Common myeloid progenitor, CD34-positive (primary cell): ENCODE data around the gene LRRC4C.

Experiments
- CTCF ChIA-PET: fragments of 350-600 bp; sonication (Branson Sonifier 250); formaldehyde crosslinking; loops from one replicate; lab custom pipeline; 2021; ENCODE audit warnings: antibody characterized with exemption; lab: Charles Lee
- POLR2A ChIA-PET: fragments of 350-600 bp; sonication (Branson Sonifier 250); formaldehyde crosslinking; loops from one replicate; lab custom pipeline; 2021; ENCODE audit warnings: antibody characterized with exemption; lab: Charles Lee
- DNase-seq, 3 donors: peaks; one replicate each; pipeline versions ENCODE4 v3.0.0 to v3.0.0-alpha.2; 2013
- H3K27ac ChIP-seq, 2 experiments: 1 replicate in 1 of 2; 2 replicates in 1 of 2; pipeline ENCODE4 v1.7.0; 2013; ENCODE audit warnings: inconsistent platforms in 2 of 2, low read length in 2 of 2, mild to moderate bottlenecking in 2 of 2, low read depth in 1 of 2, moderate library complexity in 1 of 2; ENCODE audit not compliant: severe bottlenecking in 2 of 2, insufficient read depth in 1 of 2, poor library complexity in 1 of 2
- H3K27me3 ChIP-seq, 5 experiments: replicated peaks in 2 of 5; 1 replicate in 3 of 5; 2 replicates in 2 of 5; pipeline versions ENCODE4 v1.6.1 to v1.7.0; 2013; ENCODE audit warnings: low read length in 4 of 5, mild to moderate bottlenecking in 2 of 5, moderate library complexity in 2 of 5, inconsistent platforms in 1 of 5; ENCODE audit not compliant: insufficient read depth in 5 of 5, control insufficient read depth in 4 of 5
- H3K36me3 ChIP-seq, 4 experiments: 1 replicate in 2 of 4; 2 replicates in 2 of 4; pipeline versions ENCODE4 v1.6.1 to v1.7.0; 2013; ENCODE audit warnings: low read length in 3 of 4, control low read depth in 1 of 4, mild to moderate bottlenecking in 1 of 4; ENCODE audit not compliant: control insufficient read depth in 4 of 4, insufficient read depth in 4 of 4
- H3K4me1 ChIP-seq, 4 experiments: 1 replicate in 3 of 4; 2 replicates in 1 of 4; pipeline versions ENCODE4 v1.6.1 to v1.7.1; 2013; ENCODE audit warnings: low read length in 3 of 4, mild to moderate bottlenecking in 3 of 4, control low read depth in 1 of 4, inconsistent platforms in 1 of 4, moderate library complexity in 1 of 4; ENCODE audit not compliant: control insufficient read depth in 4 of 4, insufficient read depth in 4 of 4; ENCODE audit errors: control extremely low read depth in 1 of 4
- H3K4me3 ChIP-seq, 7 experiments: 1 replicate in 4 of 7; 2 replicates in 3 of 7; pipeline versions ENCODE4 v1.5.1 to v1.7.0; 2013; ENCODE audit warnings: mild to moderate bottlenecking in 7 of 7, low read length in 6 of 7, moderate library complexity in 6 of 7, inconsistent platforms in 2 of 7, low read depth in 2 of 7, control low read depth in 1 of 7; ENCODE audit not compliant: insufficient read depth in 4 of 7, control insufficient read depth in 1 of 7; ENCODE audit errors: extremely low read depth in 1 of 7
- H3K9me3 ChIP-seq, 5 experiments: 1 replicate in 4 of 5; 2 replicates in 1 of 5; pipeline versions ENCODE4 v1.6.1 to v1.7.1; 2013; ENCODE audit warnings: low read length in 4 of 5, mild to moderate bottlenecking in 2 of 5, inconsistent platforms in 1 of 5, low read depth in 1 of 5, moderate library complexity in 1 of 5; ENCODE audit not compliant: control insufficient read depth in 4 of 5, insufficient read depth in 2 of 5; ENCODE audit errors: control extremely low read depth in 1 of 5
- WGBS: methylation state at CpG from one replicate; pipeline ENCODE4 v1.1.5; 2013; ENCODE audit not compliant: insufficient coverage; 5-methylcytosine and 5-hydroxymethylcytosine counted together

LRRC4C gene

DNA sequence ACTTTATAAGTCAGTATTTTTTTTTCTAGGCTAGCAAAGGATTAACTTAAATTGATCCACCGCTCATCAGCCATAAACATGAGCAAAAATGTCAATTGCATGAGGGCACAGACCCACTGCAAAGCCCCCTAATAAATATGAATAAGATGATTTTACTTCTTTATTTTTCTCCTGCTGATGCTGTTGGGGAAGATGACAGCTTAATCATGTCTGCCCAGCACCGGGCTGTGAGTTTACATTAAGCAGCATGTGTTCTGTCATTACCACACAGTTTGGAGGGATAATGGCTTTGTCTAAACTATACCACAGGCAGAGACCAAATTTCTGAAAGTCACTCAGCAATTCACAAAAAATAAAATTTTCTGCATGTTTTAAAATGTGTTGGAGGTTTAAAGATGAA, 346.3 kb downstream of the LRRC4C start:
- POLR2A ChIA-PET: no interaction called here
- CTCF ChIA-PET: no interaction called here
- no CpG with 5 or more reads among the region's 2 CpGs for WGBS

DNA sequence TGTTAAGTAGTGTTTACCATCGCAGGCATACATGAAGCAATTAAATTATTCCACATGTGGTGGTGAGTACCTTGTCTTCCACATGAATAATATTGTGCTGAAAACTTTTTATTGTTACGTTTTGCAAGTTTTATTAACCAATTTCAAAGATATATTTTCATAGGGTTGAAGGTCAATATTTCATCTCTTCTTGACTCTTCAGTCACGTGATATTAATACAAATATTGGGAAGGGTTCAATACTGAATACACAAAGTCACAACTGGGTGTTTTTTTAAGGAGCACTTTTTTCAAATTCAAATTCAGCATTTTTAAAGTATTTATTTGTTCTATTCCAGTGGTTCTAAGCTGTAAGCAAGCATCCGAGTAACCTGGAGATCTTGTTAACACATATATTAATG, 348.9 kb downstream of the LRRC4C start:
- whole genome bisulfite sequencing: no CpG with 5 or more reads among the region's 4 CpGs
- H3K27me3 ChIP-seq: no peaks in the 10 kb centered on the region
- no peak overlapping the region for H3K4me3 ChIP-seq
- DNase-seq: no peak
- no peaks in the 10 kb centered on the region for H3K9me3 ChIP-seq
- no peak overlapping the region for H3K27ac ChIP-seq
- H3K4me1 ChIP-seq: no peaks in the 10 kb centered on the region
- ChIA-PET POLR2A (interaction anchor here (0.5 kb wide), 1 partner anchor 11 kb away, joined by 3 read pairs; no protein-coding TSS in a partner anchor), CTCF (no interaction called here)
- H3K36me3 ChIP-seq: no peaks in the 10 kb centered on the region

More for the DNA sequence above, 346.3 kb downstream of the LRRC4C start:
- Histone ChIP-seq H3K9me3 (no peaks in the 10 kb centered on the region), H3K27me3 (no peaks in the 10 kb centered on the region), H3K4me3 (no peak overlapping the region), H3K4me1 (no peaks in the 10 kb centered on the region), H3K27ac (no peak overlapping the region), H3K36me3 (no peaks in the 10 kb centered on the region)
- no peak for DNase-seq

GRCh38 chr11:41102471-41102870, 357.0 kb downstream of the LRRC4C start:
- no peaks in the 10 kb centered on the region for H3K4me1 ChIP-seq
- no peak for DNase-seq
- POLR2A ChIA-PET: no interaction called here
- H3K9me3 ChIP-seq: no peaks in the 10 kb centered on the region
- H3K36me3 ChIP-seq: no peaks in the 10 kb centered on the region
- H3K27me3 ChIP-seq: no peaks in the 10 kb centered on the region
- CTCF ChIA-PET: no interaction called here
- H3K27ac ChIP-seq: no peak overlapping the region
- no peak overlapping the region for H3K4me3 ChIP-seq
- no CpG with 5 or more reads among the region's 4 CpGs for WGBS

- Histone ChIP-seq H3K36me3 (no peaks in the 10 kb centered on the region), H3K4me3 (no peak overlapping the region), H3K27ac (no peak overlapping the region), H3K27me3 (no peaks in the 10 kb centered on the region), H3K4me1 (no peaks in the 10 kb centered on the region), H3K9me3 (no peaks in the 10 kb centered on the region)
- no CpG with 5 or more reads among the region's 1 CpG for WGBS
- ChIA-PET POLR2A (no interaction called here), CTCF (no interaction called here)
- no peak for DNase-seq
Measured at GRCh38 chr11:41099654-41100053, 359.8 kb downstream of the LRRC4C start.

- CTCF ChIA-PET: no interaction called here
- H3K9me3 ChIP-seq: no peaks in the 10 kb centered on the region
- no CpG with 5 or more reads among the region's 1 CpG for WGBS
- H3K36me3 ChIP-seq: no peaks in the 10 kb centered on the region
- DNase-seq: no peak
- no peak overlapping the region for H3K27ac ChIP-seq
- POLR2A ChIA-PET: no interaction called here
- H3K27me3 ChIP-seq: no peaks in the 10 kb centered on the region
- H3K4me1 ChIP-seq: no peaks in the 10 kb centered on the region
- H3K4me3 ChIP-seq: no peak overlapping the region
Measured at GRCh38 chr11:41085123-41085522, 374.3 kb downstream of the LRRC4C start.

DNA sequence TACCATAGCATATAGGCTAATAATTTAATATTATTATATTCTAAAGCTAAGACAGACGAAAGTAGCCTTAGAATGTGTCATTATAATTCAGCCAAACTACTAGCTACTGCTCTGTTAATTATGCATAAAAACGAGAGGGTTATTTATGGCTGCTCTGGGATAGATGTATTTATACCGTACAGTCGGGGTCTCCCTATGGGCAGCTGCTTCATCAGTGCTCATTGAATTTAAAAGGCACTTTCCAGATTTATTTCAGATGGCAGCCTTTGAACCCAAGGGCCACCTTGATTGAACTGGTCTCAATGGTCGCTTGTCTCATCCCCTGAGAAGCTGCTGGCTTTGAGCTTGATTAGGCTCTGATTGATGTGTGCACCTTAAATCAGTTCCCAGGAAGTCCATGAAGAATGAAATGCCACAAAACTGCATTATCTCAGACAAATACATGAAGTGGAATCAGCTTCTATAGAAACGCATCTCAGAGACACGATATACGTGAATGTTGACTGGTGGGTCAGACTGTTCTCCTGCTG, 377.6 kb downstream of the LRRC4C start:
- Histone ChIP-seq H3K36me3 (no peaks in the 10 kb centered on the region), H3K9me3 (no peaks in the 10 kb centered on the region), H3K4me1 (no peaks in the 10 kb centered on the region), H3K4me3 (no peak overlapping the region), H3K27ac (no peak overlapping the region), H3K27me3 (no peaks in the 10 kb centered on the region)
- CTCF ChIA-PET: no interaction called here
- POLR2A ChIA-PET: no interaction called here
- no peak for DNase-seq
- 100% methylated on average over 2 of the region's 8 CpGs for WGBS

DNA sequence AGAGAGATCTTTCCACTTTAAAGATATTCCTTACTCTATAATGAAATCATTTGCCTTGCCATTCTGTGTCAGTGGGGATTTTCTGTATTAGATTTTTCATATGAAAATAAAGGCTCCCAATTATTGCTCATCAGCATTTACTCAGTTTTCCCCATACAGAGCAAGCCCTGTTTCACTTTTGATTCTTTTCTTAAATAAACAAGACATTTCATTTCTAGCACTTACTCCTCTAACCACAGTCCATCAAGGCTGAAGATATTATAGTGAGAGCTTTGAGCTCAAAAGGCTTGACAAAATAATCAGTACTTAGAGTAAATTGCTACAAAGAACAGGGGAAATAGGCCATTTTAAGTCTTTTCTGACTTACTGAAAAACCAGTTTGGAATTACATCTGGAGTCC, 385.1 kb downstream of the LRRC4C start:
- CTCF ChIA-PET: no interaction called here
- Histone ChIP-seq H3K4me1 (no peaks in the 10 kb centered on the region), H3K27ac (no peak overlapping the region), H3K9me3 (peaks cover 0 to 2% (median 0%) of the 10 kb centered on the region in 5 experiments), H3K36me3 (no peaks in the 10 kb centered on the region), H3K27me3 (no peaks in the 10 kb centered on the region), H3K4me3 (no peak overlapping the region)
- no peak for DNase-seq
- POLR2A ChIA-PET: no interaction called here
